Activated naive CD8-positive, alpha-beta T cell treated with anti-CD3 and anti-CD28 coated beads, Interleukin-2, amount 50 U/mL, for 24 hours (primary cell): ENCODE results near the gene WDR70.
"Not testable (repeated sequence)": the region's sequence is repeated elsewhere in the genome, so short reads cannot be mapped to it uniquely, and the experiment has no call there.

ENCODE experiments used
- ATAC-seq: fragments of 150-1000 bp; cut with Tn5 transposase; one replicate; pipeline ENCODE4 v1.10.0; 2021
- DNase-seq: peaks from one replicate; pipeline ENCODE4 v3.0.0; 2021
- H3K27ac Mint-ChIP-seq: one replicate; pipeline ENCODE4 v1.8.0; 2021; ENCODE audit warnings: mild to moderate bottlenecking, mixed read lengths
- H3K27me3 Mint-ChIP-seq: one replicate; pipeline ENCODE4 v1.8.0; 2021; ENCODE audit warnings: mixed read lengths
- H3K36me3 Mint-ChIP-seq: one replicate; pipeline ENCODE4 v1.8.0; 2021; ENCODE audit warnings: low read depth, mixed read lengths
- H3K4me1 Mint-ChIP-seq: one replicate; pipeline ENCODE4 v1.8.0; 2021; ENCODE audit warnings: mixed read lengths
- H3K4me3 Mint-ChIP-seq: one replicate; pipeline ENCODE4 v1.8.0; 2021; ENCODE audit warnings: mild to moderate bottlenecking, moderate library complexity, mixed read lengths
- H3K9me3 Mint-ChIP-seq: one replicate; pipeline ENCODE4 v1.8.0; 2021; ENCODE audit warnings: mixed read lengths

Gene WDR70

GRCh38 chr5:37594864-37595263 lies 215.7 kb downstream of the WDR70 start:
- H3K9me3 Mint-ChIP-seq: peaks cover 23% of the 10 kb centered on the region
- peaks cover 37% of the 10 kb centered on the region for H3K36me3 Mint-ChIP-seq
- H3K4me3 Mint-ChIP-seq, H3K4me1 Mint-ChIP-seq, H3K27ac Mint-ChIP-seq, ATAC-seq, H3K27me3 Mint-ChIP-seq, DNase-seq: not testable (repeated sequence)

GRCh38 chr5:37598733-37599132 lies 219.6 kb downstream of the WDR70 start:
- Mint-ChIP-seq H3K4me3 (no peak overlapping the region), H3K9me3 (peaks cover 31% of the 10 kb centered on the region), H3K36me3 (peaks cover 30% of the 10 kb centered on the region), H3K27me3 (no peaks in the 10 kb centered on the region), H3K4me1 (no peaks in the 10 kb centered on the region), H3K27ac (no peak overlapping the region)
- DNase-seq: no peak
- no peak for ATAC-seq

GRCh38 chr5:37601163-37601562 lies 222.0 kb downstream of the WDR70 start:
- DNase-seq: no peak
- no peaks in the 10 kb centered on the region for H3K27me3 Mint-ChIP-seq
- no peak for ATAC-seq
- H3K27ac Mint-ChIP-seq: no peak overlapping the region
- no peak overlapping the region for H3K4me3 Mint-ChIP-seq
- peaks cover 31% of the 10 kb centered on the region for H3K9me3 Mint-ChIP-seq
- no peaks in the 10 kb centered on the region for H3K4me1 Mint-ChIP-seq
- H3K36me3 Mint-ChIP-seq: peaks cover 31% of the 10 kb centered on the region

GRCh38 chr5:37603072-37603471 lies 224.0 kb downstream of the WDR70 start:
- H3K27ac Mint-ChIP-seq: no peak overlapping the region
- ATAC-seq: no peak
- no peaks in the 10 kb centered on the region for H3K4me1 Mint-ChIP-seq
- H3K4me3 Mint-ChIP-seq: no peak overlapping the region
- DNase-seq: no peak
- H3K9me3 Mint-ChIP-seq: peaks cover 25% of the 10 kb centered on the region
- no peaks in the 10 kb centered on the region for H3K27me3 Mint-ChIP-seq
- peaks cover 31% of the 10 kb centered on the region for H3K36me3 Mint-ChIP-seq

GRCh38 chr5:37604290-37604689 lies 225.2 kb downstream of the WDR70 start:
- Mint-ChIP-seq H3K36me3 (peaks cover 26% of the 10 kb centered on the region), H3K4me3 (no peak overlapping the region), H3K27me3 (no peaks in the 10 kb centered on the region), H3K4me1 (no peaks in the 10 kb centered on the region), H3K9me3 (peaks cover 15% of the 10 kb centered on the region), H3K27ac (no peak overlapping the region)
- ATAC-seq (no peak), DNase-seq (no peak)

- ATAC-seq (no peak), DNase-seq (no peak)
- no peaks in the 10 kb centered on the region for H3K27me3 Mint-ChIP-seq
- H3K9me3 Mint-ChIP-seq: peaks cover 7% of the 10 kb centered on the region
- no peaks in the 10 kb centered on the region for H3K4me1 Mint-ChIP-seq
- no peak overlapping the region for H3K27ac Mint-ChIP-seq
- H3K4me3 Mint-ChIP-seq: no peak overlapping the region
- H3K36me3 Mint-ChIP-seq: peaks cover 23% of the 10 kb centered on the region
Observed at GRCh38 chr5:37606148-37606547, 227.0 kb downstream of the WDR70 start.

GRCh38 chr5:37606632-37607248 lies 227.6 kb downstream of the WDR70 start:
- Mint-ChIP-seq H3K4me1 (no peaks in the 10 kb centered on the region), H3K4me3 (no peak overlapping the region), H3K36me3 (peaks cover 17% of the 10 kb centered on the region), H3K9me3 (peaks cover 1% of the 10 kb centered on the region), H3K27me3 (no peaks in the 10 kb centered on the region), H3K27ac (no peak overlapping the region)
- no peak for DNase-seq
- ATAC-seq: no peak

- H3K36me3 Mint-ChIP-seq: peaks cover 23% of the 10 kb centered on the region
- H3K27me3 Mint-ChIP-seq: no peaks in the 10 kb centered on the region
- H3K4me1 Mint-ChIP-seq: no peaks in the 10 kb centered on the region
- no peaks in the 10 kb centered on the region for H3K9me3 Mint-ChIP-seq
- H3K4me3 Mint-ChIP-seq: no peak overlapping the region
- no peak overlapping the region for H3K27ac Mint-ChIP-seq
- ATAC-seq (no peak), DNase-seq (no peak)
Observed at GRCh38 chr5:37615184-37615583, 236.1 kb downstream of the WDR70 start.

GRCh38 chr5:37619353-37619752 lies 240.2 kb downstream of the WDR70 start:
- Mint-ChIP-seq H3K4me3 (no peak overlapping the region), H3K27ac (no peak overlapping the region), H3K4me1 (no peaks in the 10 kb centered on the region), H3K9me3 (peaks cover 4% of the 10 kb centered on the region), H3K36me3 (peaks cover 37% of the 10 kb centered on the region), H3K27me3 (no peaks in the 10 kb centered on the region)
- DNase-seq (no peak), ATAC-seq (no peak)

GRCh38 chr5:37622354-37622753 lies 243.2 kb downstream of the WDR70 start:
- DNase-seq, ATAC-seq, H3K27ac Mint-ChIP-seq, H3K4me1 Mint-ChIP-seq, H3K4me3 Mint-ChIP-seq, H3K27me3 Mint-ChIP-seq: not testable (repeated sequence)
- peaks cover 49% of the 10 kb centered on the region for H3K36me3 Mint-ChIP-seq
- H3K9me3 Mint-ChIP-seq: peaks cover 20% of the 10 kb centered on the region

GRCh38 chr5:37626266-37626665 lies 247.1 kb downstream of the WDR70 start:
- ATAC-seq (no peak), DNase-seq (no peak)
- H3K27ac Mint-ChIP-seq: no peak overlapping the region
- no peaks in the 10 kb centered on the region for H3K4me1 Mint-ChIP-seq
- H3K27me3 Mint-ChIP-seq: no peaks in the 10 kb centered on the region
- H3K4me3 Mint-ChIP-seq: no peak overlapping the region
- peaks cover 57% of the 10 kb centered on the region for H3K36me3 Mint-ChIP-seq
- peaks cover 40% of the 10 kb centered on the region for H3K9me3 Mint-ChIP-seq

GRCh38 chr5:37628876-37629275 lies 249.8 kb downstream of the WDR70 start:
- Mint-ChIP-seq H3K36me3 (peaks cover 55% of the 10 kb centered on the region), H3K27me3 (no peaks in the 10 kb centered on the region), H3K9me3 (peaks cover 40% of the 10 kb centered on the region)

GRCh38 chr5:37631939-37632338 lies 252.8 kb downstream of the WDR70 start:
- Mint-ChIP-seq H3K27ac (no peak overlapping the region), H3K36me3 (peaks cover 42% of the 10 kb centered on the region), H3K9me3 (peaks cover 32% of the 10 kb centered on the region), H3K4me1 (no peaks in the 10 kb centered on the region), H3K27me3 (no peaks in the 10 kb centered on the region), H3K4me3 (no peak overlapping the region)
- DNase-seq (no peak), ATAC-seq (no peak)

More at GRCh38 chr5:37628876-37629275, 249.8 kb downstream of the WDR70 start:
- H3K4me3 Mint-ChIP-seq: no peak overlapping the region
- ATAC-seq (no peak), DNase-seq (no peak)
- H3K4me1 Mint-ChIP-seq: no peaks in the 10 kb centered on the region
- H3K27ac Mint-ChIP-seq: no peak overlapping the region

- Mint-ChIP-seq H3K4me1 (no peaks in the 10 kb centered on the region), H3K9me3 (peaks cover 4% of the 10 kb centered on the region), H3K4me3 (no peak overlapping the region), H3K27me3 (no peaks in the 10 kb centered on the region), H3K36me3 (peaks cover 20% of the 10 kb centered on the region), H3K27ac (no peak overlapping the region)
- DNase-seq (no peak), ATAC-seq (no peak)
Observed at GRCh38 chr5:37637165-37637845, 258.2 kb downstream of the WDR70 start.

GRCh38 chr5:37638897-37639296 lies 259.8 kb downstream of the WDR70 start:
- Mint-ChIP-seq H3K27me3 (no peaks in the 10 kb centered on the region), H3K4me1 (no peaks in the 10 kb centered on the region), H3K36me3 (peaks cover 26% of the 10 kb centered on the region), H3K4me3 (no peak overlapping the region), H3K9me3 (peaks cover 12% of the 10 kb centered on the region), H3K27ac (no peak overlapping the region)
- no peak for ATAC-seq
- DNase-seq: no peak
